T-cell (primary cell): ENCODE data around the gene ARHGAP15. TPM values are rescaled to one million over a fixed set of nuclear protein-coding genes. Genes with fewer than 3 reads are reported as not detected.

Experiments used
- ATAC-seq, 4 experiments: fragments of 200-7000 bp in 3 of 4; fragments of 150-1000 bp in 1 of 4; cut with Tn5 transposase; replicated peaks in 1 of 4; 1 replicate in 3 of 4; 2 replicates in 1 of 4; pipeline ENCODE4 v1.10.0; 2021; ENCODE audit warnings: moderate library complexity in 3 of 4, mild to moderate bottlenecking in 2 of 4, moderate number of reproducible peaks in 1 of 4
- CTCF ChIA-PET, 2 donors: fragments of 300-600 bp; sonication (Branson Sonifier 250); formaldehyde crosslinking; loops; one replicate each; lab custom pipeline; 2022; ENCODE audit warnings: antibody characterized with exemption in 2 of 2; lab: Charles Lee
- POLR2A ChIA-PET, 2 donors: fragments of 300-600 bp; sonication (Branson Sonifier 250); formaldehyde crosslinking; loops; one replicate each; lab custom pipeline; 2022; ENCODE audit warnings: antibody characterized with exemption in 2 of 2; lab: Charles Lee
- DNase-seq, 35 experiments: peaks; one replicate each; pipeline versions ENCODE4 v3.0.0 to v3.0.0-alpha.2; 2013 to 2023
- H3K27ac ChIP-seq: one replicate; pipeline ENCODE4 v1.5.1; 2013; ENCODE audit warnings: low read length
- H3K27me3 ChIP-seq, 2 experiments: replicated peaks in 1 of 2; 1 replicate in 1 of 2; 2 replicates in 1 of 2; pipeline versions ENCODE4 v1.6.1 to v1.7.0; 2013; ENCODE audit warnings: low read length in 1 of 2, mixed read lengths in 1 of 2; ENCODE audit not compliant: control insufficient read depth in 2 of 2, insufficient read depth in 2 of 2; ENCODE audit errors: extremely low read depth in 1 of 2
- H3K36me3 ChIP-seq, 2 donors: 1 replicate in 1 of 2; 2 replicates in 1 of 2; pipeline versions ENCODE4 v1.6.1 to v1.7.0; 2013; ENCODE audit warnings: low read length in 1 of 2; ENCODE audit not compliant: control insufficient read depth in 2 of 2, insufficient read depth in 1 of 2; ENCODE audit errors: extremely low read depth in 1 of 2
- H3K4me1 ChIP-seq, 2 experiments: 1 replicate in 1 of 2; 2 replicates in 1 of 2; pipeline versions ENCODE4 v1.6.1 to v1.7.0; 2013; ENCODE audit warnings: low read length in 2 of 2, mixed read lengths in 1 of 2; ENCODE audit not compliant: insufficient read depth in 2 of 2, control insufficient read depth in 1 of 2; ENCODE audit errors: extremely low read depth in 1 of 2
- H3K4me3 ChIP-seq, 2 donors: 1 replicate in 1 of 2; 2 replicates in 1 of 2; pipeline versions ENCODE4 v1.5.1 to v1.7.0; 2013; ENCODE audit warnings: mild to moderate bottlenecking in 2 of 2, low read length in 1 of 2, moderate library complexity in 1 of 2; ENCODE audit not compliant: control insufficient read depth in 1 of 2; ENCODE audit errors: extremely low read depth in 1 of 2
- H3K9me3 ChIP-seq: 2 replicates; pipeline ENCODE4 v1.7.0; 2013
- H3K27ac Mint-ChIP-seq, 2 donors: one replicate each; pipeline ENCODE4 v1.8.0; 2020 to 2021; ENCODE audit warnings: mild to moderate bottlenecking in 2 of 2, mixed read lengths in 2 of 2
- H3K27me3 Mint-ChIP-seq, 2 donors: one replicate each; pipeline ENCODE4 v1.8.0; 2021 to 2022; ENCODE audit warnings: mixed read lengths in 2 of 2
- H3K36me3 Mint-ChIP-seq: one replicate; pipeline ENCODE4 v1.8.0; 2021; ENCODE audit warnings: mixed read lengths
- H3K4me1 Mint-ChIP-seq, 3 donors: one replicate each; pipeline ENCODE4 v1.8.0; 2020 to 2022; ENCODE audit warnings: mixed read lengths in 3 of 3, mild to moderate bottlenecking in 1 of 3
- H3K4me3 Mint-ChIP-seq, 3 donors: one replicate each; pipeline ENCODE4 v1.8.0; 2020 to 2022; ENCODE audit warnings: mild to moderate bottlenecking in 3 of 3, mixed read lengths in 3 of 3, moderate library complexity in 3 of 3
- H3K9me3 Mint-ChIP-seq, 3 donors: one replicate each; pipeline ENCODE4 v1.8.0; 2020 to 2022; ENCODE audit warnings: mixed read lengths in 3 of 3
- WGBS: methylation state at CpG from one replicate; pipeline ENCODE4 v1.1.5; 2013; ENCODE audit warnings: missing lambda C conversion rate; ENCODE audit not compliant: insufficient coverage; 5-methylcytosine and 5-hydroxymethylcytosine counted together
- total RNA-seq, 35 experiments: library from RNA in 6 of 35; stranded (reverse) in 6 of 35; fragments of 120-200 nt in 1 of 35; gene quantifications; one replicate each; pipeline versions ENCODE4 v1.2.1 to v1.2.4 and lab custom pipeline; 2013 to 2026

ARHGAP15 gene
- total RNA-seq, 5 donors from 2014 or later (not counting 1 experiment from before 2014, with no cell fraction given): 154 to 271 (median 188) TPM

- Mint-ChIP-seq H3K9me3 (no peaks in the 10 kb centered on the region), H3K36me3 (peaks cover 28% of the 10 kb centered on the region), H3K27me3 (no peaks in the 10 kb centered on the region), H3K4me3 (no peak overlapping the region), H3K27ac (peak overlapping the region in 1 of 2 donors; percentile 0), H3K4me1 (peaks cover 51 to 69% (median 57%) of the 10 kb centered on the region in 3 donors)
- no peaks in the 10 kb centered on the region for H3K27me3 ChIP-seq
- WGBS: 80% methylated on average over 1 of the region's 7 CpGs
- ATAC-seq (peak; percentile 66 to 75 (median 70)), DNase-seq (peak in 24 of 35 experiments; percentile 3 to 71 (median 12))
- H3K4me3 ChIP-seq: no peak overlapping the region
- CTCF ChIA-PET: interaction anchor here (0.6 to 2.7 kb wide), 29 partner anchors 8 to 280 kb away, joined by 3 to 26 read pairs (median 4); partner anchors contain the start of gene ARHGAP15 (in 1 of the 2)
- no peak overlapping the region for H3K27ac ChIP-seq
- H3K4me1 ChIP-seq: no peaks in the 10 kb centered on the region
- peaks cover 0 to 3% of the 10 kb centered on the region in 2 donors for H3K36me3 ChIP-seq
- POLR2A ChIA-PET: interaction anchor here in 1 of 2 donors (1.2 kb wide), 1 partner anchor 22 kb away, joined by 4 read pairs; no protein-coding TSS in a partner anchor
- H3K9me3 ChIP-seq: no peaks in the 10 kb centered on the region
Observed at GRCh38 chr2:143284087-143284675, 155.0 kb downstream of the ARHGAP15 start.

GRCh38 chr2:143289025-143289424, 159.8 kb downstream of the ARHGAP15 start:
- H3K27me3 ChIP-seq: no peaks in the 10 kb centered on the region
- H3K27ac Mint-ChIP-seq: no peak overlapping the region
- no peak overlapping the region for H3K27ac ChIP-seq
- H3K9me3 Mint-ChIP-seq: no peaks in the 10 kb centered on the region
- POLR2A ChIA-PET: interaction anchor here (0.5 to 0.6 kb wide), 2 partner anchors 49 to 206 kb away, joined by 4 read pairs; no protein-coding TSS in a partner anchor
- peaks cover 0 to 3% of the 10 kb centered on the region in 2 donors for H3K36me3 ChIP-seq
- H3K4me3 Mint-ChIP-seq: no peak overlapping the region
- H3K4me1 Mint-ChIP-seq: peaks cover 48 to 61% (median 50%) of the 10 kb centered on the region in 3 donors
- H3K9me3 ChIP-seq: no peaks in the 10 kb centered on the region
- H3K36me3 Mint-ChIP-seq: peaks cover 37% of the 10 kb centered on the region
- ATAC-seq: no peak
- H3K27me3 Mint-ChIP-seq: no peaks in the 10 kb centered on the region
- DNase-seq: no peak
- H3K4me3 ChIP-seq: no peak overlapping the region
- no peaks in the 10 kb centered on the region for H3K4me1 ChIP-seq
- CTCF ChIA-PET: interaction anchor here (0.6 to 0.9 kb wide), 2 partner anchors 22 to 99 kb away, joined by 3 read pairs; no protein-coding TSS in a partner anchor

GRCh38 chr2:143290221-143290620, 161.0 kb downstream of the ARHGAP15 start:
- ChIA-PET POLR2A (interaction anchor here in 1 of 2 donors (0.5 to 0.7 kb wide), 2 partner anchors 10 to 53 kb away, joined by 3 to 4 read pairs; no protein-coding TSS in a partner anchor), CTCF (interaction anchor here in 1 of 2 donors (0.5 kb wide), 1 partner anchor 34 kb away, joined by 4 read pairs; no protein-coding TSS in a partner anchor)
- Mint-ChIP-seq H3K4me3 (no peak overlapping the region), H3K9me3 (no peaks in the 10 kb centered on the region), H3K4me1 (peaks cover 52 to 66% (median 55%) of the 10 kb centered on the region in 3 donors), H3K27me3 (no peaks in the 10 kb centered on the region), H3K36me3 (peaks cover 43% of the 10 kb centered on the region), H3K27ac (no peak overlapping the region)
- no peaks in the 10 kb centered on the region for H3K9me3 ChIP-seq
- H3K4me3 ChIP-seq: no peak overlapping the region
- H3K27ac ChIP-seq: no peak overlapping the region
- ATAC-seq (no peak), DNase-seq (no peak)
- no peaks in the 10 kb centered on the region for H3K4me1 ChIP-seq
- no peaks in the 10 kb centered on the region for H3K27me3 ChIP-seq
- 94% methylated on average over 3 of the region's 5 CpGs for WGBS
- peaks cover 0 to 3% of the 10 kb centered on the region in 2 donors for H3K36me3 ChIP-seq

GRCh38 chr2:143294068-143294467, 164.8 kb downstream of the ARHGAP15 start:
- no CpG with 5 or more reads among the region's 1 CpG for WGBS
- H3K27me3 ChIP-seq: no peaks in the 10 kb centered on the region
- no peak overlapping the region for H3K4me3 ChIP-seq
- H3K36me3 ChIP-seq: peaks cover 0 to 14% of the 10 kb centered on the region in 2 donors
- H3K27ac Mint-ChIP-seq: no peak overlapping the region
- no peak overlapping the region for H3K4me3 Mint-ChIP-seq
- DNase-seq (no peak), ATAC-seq (no peak)
- POLR2A ChIA-PET: no interaction called here
- H3K9me3 ChIP-seq: no peaks in the 10 kb centered on the region
- no peaks in the 10 kb centered on the region for H3K27me3 Mint-ChIP-seq
- CTCF ChIA-PET: no interaction called here
- no peaks in the 10 kb centered on the region for H3K4me1 ChIP-seq
- H3K9me3 Mint-ChIP-seq: no peaks in the 10 kb centered on the region
- peaks cover 49 to 69% (median 63%) of the 10 kb centered on the region in 3 donors for H3K4me1 Mint-ChIP-seq
- H3K27ac ChIP-seq: no peak overlapping the region
- peaks cover 48% of the 10 kb centered on the region for H3K36me3 Mint-ChIP-seq

GRCh38 chr2:143296089-143296488, 166.9 kb downstream of the ARHGAP15 start:
- H3K9me3 Mint-ChIP-seq: no peaks in the 10 kb centered on the region
- DNase-seq (no peak), ATAC-seq (no peak)
- peaks cover 39 to 61% (median 61%) of the 10 kb centered on the region in 3 donors for H3K4me1 Mint-ChIP-seq
- H3K36me3 Mint-ChIP-seq: peaks cover 46% of the 10 kb centered on the region
- H3K4me1 ChIP-seq: no peaks in the 10 kb centered on the region
- H3K27me3 ChIP-seq: no peaks in the 10 kb centered on the region
- H3K27me3 Mint-ChIP-seq: no peaks in the 10 kb centered on the region
- POLR2A ChIA-PET: interaction anchor here in 1 of 2 donors (0.6 kb wide), 1 partner anchor 127 kb away, joined by 3 read pairs; no protein-coding TSS in a partner anchor
- H3K36me3 ChIP-seq: peaks cover 0 to 18% of the 10 kb centered on the region in 2 donors
- no peaks in the 10 kb centered on the region for H3K9me3 ChIP-seq
- CTCF ChIA-PET: interaction anchor here in 1 of 2 donors (0.6 to 2.3 kb wide), 2 partner anchors 12 to 138 kb away, joined by 3 to 6 read pairs; no protein-coding TSS in a partner anchor
- 100% methylated on average over 2 of the region's 3 CpGs for WGBS
- no peak overlapping the region for H3K27ac Mint-ChIP-seq
- H3K4me3 Mint-ChIP-seq: no peak overlapping the region
- no peak overlapping the region for H3K27ac ChIP-seq
- no peak overlapping the region for H3K4me3 ChIP-seq

GRCh38 chr2:143297182-143297581, 168.0 kb downstream of the ARHGAP15 start:
- Mint-ChIP-seq H3K27ac (no peak overlapping the region), H3K27me3 (no peaks in the 10 kb centered on the region), H3K36me3 (peaks cover 49% of the 10 kb centered on the region), H3K9me3 (peaks cover 0 to 1% (median 0%) of the 10 kb centered on the region in 3 donors), H3K4me3 (no peak overlapping the region), H3K4me1 (peaks cover 39 to 58% (median 57%) of the 10 kb centered on the region in 3 donors)
- no peaks in the 10 kb centered on the region for H3K4me1 ChIP-seq
- POLR2A ChIA-PET: no interaction called here
- ATAC-seq (no peak), DNase-seq (no peak)
- peaks cover 0 to 18% of the 10 kb centered on the region in 2 donors for H3K36me3 ChIP-seq
- CTCF ChIA-PET: interaction anchor here in 1 of 2 donors (2.3 kb wide), 1 partner anchor 13 kb away, joined by 6 read pairs; no protein-coding TSS in a partner anchor
- no peaks in the 10 kb centered on the region for H3K9me3 ChIP-seq
- H3K27me3 ChIP-seq: no peaks in the 10 kb centered on the region
- H3K27ac ChIP-seq: no peak overlapping the region
- H3K4me3 ChIP-seq: no peak overlapping the region
